GM19240 (cell line): ENCODE measurements around the gene BAIAP3.
"Not testable (repeated sequence)": the region's sequence is repeated elsewhere in the genome, so short reads cannot be mapped to it uniquely, and the experiment has no call there.

Source experiments
- DNase-seq: peaks from one replicate; pipeline ENCODE4 v3.0.0; 2011; ENCODE audit warnings: low spot score; ENCODE audit not compliant: insufficient read length

Gene BAIAP3, protein sequence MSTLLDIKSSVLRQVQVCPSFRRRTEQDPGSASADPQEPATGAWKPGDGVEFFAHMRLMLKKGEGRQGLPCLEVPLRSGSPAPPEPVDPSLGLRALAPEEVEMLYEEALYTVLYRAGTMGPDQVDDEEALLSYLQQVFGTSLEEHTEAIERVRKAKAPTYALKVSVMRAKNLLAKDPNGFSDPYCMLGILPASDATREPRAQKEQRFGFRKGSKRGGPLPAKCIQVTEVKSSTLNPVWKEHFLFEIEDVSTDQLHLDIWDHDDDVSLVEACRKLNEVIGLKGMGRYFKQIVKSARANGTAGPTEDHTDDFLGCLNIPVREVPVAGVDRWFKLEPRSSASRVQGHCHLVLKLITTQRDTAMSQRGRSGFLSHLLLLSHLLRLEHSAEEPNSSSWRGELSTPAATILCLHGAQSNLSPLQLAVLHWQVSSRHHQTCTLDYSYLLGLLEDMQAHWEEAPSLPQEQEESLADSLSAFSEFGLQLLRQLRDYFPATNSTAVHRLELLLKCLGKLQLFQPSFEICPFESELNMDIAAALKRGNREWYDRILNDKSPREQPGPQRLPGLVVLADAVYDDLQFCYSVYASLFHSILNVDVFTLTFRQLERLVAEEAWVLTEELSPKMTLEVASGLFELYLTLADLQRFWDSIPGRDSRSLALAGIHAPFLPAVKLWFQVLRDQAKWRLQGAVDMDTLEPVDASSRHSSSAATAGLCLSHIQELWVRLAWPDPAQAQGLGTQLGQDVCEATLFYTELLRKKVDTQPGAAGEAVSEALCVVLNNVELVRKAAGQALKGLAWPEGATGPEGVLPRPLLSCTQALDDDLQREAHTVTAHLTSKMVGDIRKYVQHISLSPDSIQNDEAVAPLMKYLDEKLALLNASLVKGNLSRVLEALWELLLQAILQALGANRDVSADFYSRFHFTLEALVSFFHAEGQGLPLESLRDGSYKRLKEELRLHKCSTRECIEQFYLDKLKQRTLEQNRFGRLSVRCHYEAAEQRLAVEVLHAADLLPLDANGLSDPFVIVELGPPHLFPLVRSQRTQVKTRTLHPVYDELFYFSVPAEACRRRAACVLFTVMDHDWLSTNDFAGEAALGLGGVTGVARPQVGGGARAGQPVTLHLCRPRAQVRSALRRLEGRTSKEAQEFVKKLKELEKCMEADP

DNA sequence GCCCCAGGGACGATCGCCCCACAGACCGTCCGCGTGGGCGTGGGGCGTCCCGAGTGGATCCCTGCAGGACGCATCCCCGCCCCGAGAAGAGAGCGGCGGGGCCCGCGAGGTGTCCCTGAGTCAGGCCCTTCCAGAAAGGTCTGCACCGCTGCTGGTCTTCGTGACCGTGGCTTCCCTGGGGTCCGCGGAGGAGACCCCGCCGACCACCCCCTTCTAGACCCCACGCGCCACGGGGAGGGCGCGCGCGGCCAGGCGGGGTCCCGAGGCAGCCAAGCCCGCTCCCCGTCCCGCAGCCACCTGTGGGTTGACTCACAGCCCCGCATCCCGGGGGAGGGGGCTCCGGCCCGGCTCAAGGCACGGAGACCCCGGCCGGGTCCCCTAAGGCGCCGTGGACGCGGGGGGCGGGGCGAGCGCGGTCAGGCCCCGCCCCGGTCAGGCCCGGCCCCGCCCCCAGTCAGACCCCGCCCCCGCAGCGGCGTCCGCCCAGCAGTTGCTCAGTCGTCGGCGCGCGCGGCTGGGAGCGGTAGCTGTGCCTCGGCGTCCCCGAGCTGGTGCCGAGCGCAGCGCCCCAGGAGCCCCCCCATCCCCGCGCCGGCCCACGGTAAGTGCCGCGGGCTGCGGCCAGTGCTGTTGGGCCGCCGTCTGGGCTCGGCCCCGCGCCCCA lies at the start of gene BAIAP3:
TSS of gene BAIAP3 (plus strand) at position 497 of the 664 bp plus-strand sequence. CDS start 4,905 bp downstream, outside the sequence.
- no peak for DNase-seq

DNA sequence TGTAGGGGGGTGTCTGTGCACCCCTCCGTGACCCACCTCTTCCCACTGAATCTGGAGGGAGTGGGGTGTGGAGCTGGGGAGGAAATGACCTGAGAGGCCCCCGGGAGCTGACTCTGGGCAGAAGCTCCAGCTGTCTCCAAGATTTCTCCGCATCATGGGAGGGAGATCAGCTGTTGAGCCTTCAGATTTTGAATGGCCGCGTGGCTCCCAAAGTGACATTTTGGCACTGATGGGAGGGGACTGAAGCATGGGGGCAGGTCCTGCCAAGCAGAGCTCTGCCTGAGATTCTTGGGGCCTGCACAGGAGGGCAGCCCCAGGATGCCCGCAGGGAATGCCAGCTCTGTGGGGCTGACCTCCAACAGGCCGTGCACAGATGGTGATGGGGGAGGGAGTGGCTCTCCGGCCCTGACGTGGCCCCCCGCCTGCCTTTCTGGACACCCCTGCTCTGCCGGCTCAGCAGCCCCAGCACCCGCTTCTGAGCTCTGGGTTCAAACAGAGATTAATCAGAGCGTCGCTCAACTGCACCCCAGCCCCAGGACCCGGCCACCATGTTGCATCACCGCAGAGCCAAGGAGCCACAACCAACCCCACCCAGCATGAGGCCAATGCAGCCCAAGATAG lies 49.3 kb upstream of the BAIAP3 start:
- DNase-seq: no peak

DNA sequence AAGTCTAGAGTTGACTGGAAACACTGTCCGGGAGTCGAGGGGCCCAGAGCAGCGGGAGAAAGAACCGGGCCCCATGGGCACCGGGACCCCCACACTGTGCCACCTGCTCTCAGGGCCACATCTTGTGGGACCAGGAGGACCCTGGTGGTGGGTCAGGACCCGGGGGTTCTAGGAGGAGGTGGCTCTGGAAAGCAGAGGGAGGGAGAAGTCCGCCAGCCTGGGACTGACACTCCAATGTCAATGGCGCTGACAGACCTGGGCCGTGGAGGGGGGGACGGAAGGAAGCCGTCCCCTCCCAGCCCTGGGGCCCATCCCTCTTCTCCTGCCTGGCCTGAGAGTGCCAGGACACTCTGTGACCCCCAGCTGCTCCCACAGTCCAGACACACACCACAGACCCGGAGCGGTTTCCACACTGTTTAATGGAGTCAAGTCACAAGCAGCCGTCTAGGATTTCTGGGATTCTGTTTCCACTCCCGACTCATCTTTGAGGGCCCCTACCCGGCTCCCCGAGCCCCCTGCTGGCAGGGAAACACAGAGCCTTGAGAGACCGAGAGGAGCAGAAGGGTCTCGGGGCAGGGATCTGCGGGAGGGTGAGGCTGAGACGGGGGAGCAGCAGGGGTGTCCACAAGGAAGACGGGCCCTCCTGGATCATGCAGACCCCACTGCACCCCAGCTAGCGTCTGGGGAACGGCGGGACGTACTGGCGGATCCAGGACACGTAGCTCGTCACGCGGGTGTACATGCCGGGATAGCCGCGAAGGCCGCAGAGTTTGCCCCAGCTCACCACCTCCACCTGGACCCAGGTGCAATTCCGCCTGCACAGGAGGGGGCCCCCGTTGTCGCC lies 47.6 kb upstream of the BAIAP3 start:
- no peak for DNase-seq

DNA sequence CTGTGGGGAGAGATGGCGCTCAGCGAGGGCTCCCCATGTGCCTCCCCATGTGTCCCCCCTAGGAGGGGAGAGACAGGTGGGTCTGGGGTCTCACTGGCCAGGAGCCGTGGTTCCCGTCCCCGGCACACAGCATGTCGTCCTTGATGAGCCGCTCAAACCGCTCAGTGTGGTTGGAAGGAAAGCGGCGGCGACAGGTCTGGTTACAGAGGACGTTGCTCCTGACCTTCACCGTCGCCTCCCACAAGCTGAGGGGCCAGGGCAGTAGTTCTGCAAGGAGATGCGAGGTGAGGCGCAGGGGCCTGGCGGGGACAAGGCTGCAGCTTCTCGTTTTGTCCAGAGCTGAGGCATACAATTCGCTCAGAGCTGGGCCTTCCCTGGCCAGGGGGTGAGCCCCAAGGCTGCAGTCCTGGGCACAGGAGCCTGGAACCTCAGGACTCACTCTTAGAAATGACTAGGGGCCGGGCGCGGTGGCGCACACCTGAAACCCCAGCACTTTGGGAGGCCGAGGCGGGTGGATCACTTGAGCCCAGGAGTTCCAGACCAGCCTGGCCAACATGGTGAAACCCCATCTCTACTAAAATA lies 46.8 kb upstream of the BAIAP3 start:
- no peak for DNase-seq

DNA sequence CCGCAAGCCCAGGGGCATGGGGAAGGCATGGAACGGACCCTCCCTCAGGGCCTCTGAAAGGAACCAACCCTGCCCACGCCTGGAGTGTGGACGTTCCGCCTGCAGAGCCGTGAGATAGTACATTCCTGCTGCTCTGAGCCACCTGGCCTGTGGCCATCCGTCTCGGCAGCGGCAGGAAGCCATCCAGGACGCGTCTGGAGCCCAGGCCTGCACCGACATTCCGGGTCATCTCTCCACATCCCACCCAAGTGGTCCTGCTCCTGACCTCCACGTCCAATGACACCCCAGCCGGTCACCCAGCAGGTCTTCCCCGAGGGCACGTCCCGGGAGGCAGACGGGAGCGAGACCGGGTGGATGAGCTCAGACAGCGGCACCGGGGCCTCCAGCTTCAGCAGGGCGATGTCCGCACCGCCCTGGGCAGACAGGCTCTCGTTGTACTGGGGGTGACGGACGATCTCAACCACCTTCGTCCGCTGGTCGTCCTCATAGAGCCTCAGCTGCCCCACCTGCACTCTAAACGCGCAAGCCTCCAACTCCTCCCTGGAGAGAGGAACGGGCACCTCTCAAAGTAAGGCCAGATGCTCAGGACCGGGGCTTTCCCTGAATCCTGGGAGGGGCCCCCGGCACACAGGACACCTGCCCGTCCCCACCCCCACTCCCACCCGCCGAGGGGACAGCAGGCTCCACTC lies 45.3 kb upstream of the BAIAP3 start:
- no peak for DNase-seq

DNA sequence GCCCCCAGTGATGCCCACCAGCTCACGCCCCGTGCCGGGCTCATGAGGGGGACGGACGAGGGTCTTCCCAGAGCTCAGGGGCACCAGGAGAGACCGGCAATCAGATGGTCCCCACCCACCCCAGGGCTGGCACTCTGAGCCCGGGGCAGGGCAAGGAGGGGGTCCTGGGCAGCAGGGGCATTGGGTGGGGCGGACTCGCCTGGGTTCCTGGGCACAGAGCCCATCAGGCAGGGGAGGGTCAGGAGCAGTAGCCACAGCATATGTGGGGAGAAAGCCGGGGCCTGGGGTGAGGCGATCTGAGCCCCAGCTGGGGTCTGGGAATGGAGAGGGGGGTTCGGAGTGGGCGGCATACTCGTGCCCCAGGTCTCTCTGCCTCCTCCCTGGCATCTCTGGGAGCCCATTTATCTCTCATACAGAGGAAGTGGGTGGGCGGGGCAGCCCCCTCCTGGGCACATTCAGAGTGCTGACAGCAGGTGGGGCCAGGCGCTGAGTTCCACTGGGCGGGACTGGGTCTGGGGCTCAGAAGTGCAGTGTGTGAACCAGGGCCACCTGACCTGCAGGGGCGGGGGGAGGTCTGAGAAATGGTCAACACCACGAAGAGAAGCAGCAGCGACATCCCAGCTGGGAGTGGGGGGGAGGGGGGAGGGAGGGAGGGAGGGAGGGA lies 44.5 kb upstream of the BAIAP3 start:
- DNase-seq: no peak

DNA sequence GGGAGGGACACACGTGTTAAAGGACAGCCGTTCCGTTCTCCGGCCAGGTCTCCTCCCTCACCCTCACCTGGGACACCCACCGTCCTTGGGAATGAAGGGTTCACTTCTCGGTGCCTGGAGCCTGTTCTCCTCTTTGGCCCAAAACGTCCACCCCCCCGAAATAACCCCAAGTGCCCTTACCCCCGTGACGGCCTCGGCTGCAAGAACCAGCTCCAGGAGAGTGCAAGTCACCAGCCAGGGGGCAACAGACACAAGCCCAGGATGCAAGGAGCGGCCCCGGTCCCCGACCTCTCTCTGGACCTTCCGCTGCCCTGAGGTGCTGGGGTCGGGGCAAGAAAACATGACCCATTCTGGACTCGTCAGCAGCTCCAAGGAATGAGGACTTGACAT lies 44.0 kb upstream of the BAIAP3 start:
- no peak for DNase-seq

DNA sequence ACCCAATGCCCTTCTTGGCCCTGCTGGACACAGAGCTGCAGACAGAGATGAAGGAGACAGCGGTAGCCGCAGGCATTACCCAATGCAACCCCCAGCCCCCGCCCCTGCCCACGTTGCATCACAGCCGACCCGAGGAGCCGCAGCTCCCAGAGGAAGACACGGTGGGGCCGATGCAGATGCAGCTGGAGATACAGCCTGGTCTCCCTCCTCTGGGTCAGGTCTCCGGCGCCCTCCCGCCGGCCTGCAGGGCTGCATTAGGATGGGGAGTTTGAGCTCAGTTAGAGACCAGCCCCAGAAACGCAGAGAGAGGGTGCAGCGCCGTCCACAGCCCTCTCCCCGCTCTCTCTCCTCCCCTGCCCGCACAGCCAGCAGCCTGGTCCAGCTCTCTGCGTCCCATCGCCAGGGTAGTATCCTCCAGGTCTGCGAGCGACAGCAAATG lies 43.4 kb upstream of the BAIAP3 start:
- no peak for DNase-seq

DNA sequence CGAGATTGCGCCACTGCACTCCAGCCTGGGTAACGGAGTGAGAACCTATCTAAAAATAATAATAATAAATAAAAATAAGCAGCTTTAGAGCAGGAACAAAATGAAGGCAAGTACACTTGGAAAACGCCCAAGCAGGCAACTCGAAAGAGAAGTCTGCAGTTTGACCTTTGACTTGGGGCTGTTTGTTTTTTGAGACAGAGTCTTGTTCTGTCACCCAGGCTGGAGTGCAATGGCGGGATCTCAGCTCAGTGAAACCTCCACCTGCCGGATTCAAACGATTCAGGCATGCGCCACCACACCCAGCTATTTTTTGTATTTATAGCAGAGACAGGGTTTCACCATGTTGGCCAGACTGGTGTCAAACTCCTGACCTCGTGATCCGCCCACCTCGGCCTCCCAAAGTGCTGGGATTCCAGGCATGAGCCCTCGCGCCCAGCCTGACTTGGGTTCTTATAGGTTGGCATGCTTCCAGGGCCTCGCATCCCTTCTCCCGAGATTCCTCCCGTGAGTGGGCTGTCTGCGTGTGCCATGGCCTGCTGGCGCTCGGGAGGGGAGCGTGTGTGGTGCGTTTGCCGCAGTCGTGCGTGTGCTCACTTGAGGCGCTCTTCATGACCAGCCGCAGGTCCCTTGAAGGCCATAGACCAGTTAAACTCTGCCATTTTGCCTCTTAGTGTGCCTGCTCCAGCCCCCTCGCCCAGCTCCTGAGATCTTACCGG lies 42.4 kb upstream of the BAIAP3 start:
- no peak for DNase-seq

DNA sequence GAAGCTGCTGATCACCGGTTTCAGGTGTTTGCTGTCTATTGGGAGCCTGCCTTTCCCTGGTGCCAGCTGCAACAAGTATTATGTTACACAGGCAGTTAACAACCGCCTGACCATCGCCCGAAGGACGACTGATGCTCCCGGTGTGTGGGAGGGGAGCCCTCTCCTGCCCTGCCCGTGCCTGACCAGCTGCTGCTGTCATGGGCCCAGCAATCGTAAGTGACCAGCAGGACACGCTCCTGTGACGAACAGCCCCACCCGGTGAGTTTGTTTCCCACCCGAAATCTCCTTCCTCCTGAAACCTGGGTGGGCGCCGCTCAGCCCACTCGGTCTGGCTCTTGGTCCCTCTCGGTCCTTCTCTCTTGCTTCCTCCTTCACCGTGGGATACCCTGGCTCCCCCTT lies 41.9 kb upstream of the BAIAP3 start:
- no peak for DNase-seq

DNA sequence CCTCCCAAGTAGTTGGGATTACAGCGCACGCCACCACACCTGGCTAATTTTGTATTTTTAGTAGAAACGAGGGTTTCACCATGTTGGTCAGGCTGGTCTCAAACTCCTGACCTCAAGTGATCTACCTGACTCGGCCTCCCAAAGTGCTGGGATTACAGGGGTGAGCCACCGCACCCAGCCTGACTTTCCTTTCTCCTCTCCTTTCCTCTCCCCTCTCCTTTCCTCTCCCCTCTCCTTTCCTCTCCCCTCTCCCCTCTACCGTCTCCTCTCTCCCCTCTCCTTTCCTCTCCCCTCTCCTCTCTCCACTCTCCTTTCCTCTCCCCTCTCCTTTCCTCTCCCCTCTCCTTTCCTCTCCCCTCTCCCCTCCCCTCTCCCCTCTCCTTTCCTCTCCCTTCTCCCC lies 41.2 kb upstream of the BAIAP3 start:
- not testable (repeated sequence) for DNase-seq

DNA sequence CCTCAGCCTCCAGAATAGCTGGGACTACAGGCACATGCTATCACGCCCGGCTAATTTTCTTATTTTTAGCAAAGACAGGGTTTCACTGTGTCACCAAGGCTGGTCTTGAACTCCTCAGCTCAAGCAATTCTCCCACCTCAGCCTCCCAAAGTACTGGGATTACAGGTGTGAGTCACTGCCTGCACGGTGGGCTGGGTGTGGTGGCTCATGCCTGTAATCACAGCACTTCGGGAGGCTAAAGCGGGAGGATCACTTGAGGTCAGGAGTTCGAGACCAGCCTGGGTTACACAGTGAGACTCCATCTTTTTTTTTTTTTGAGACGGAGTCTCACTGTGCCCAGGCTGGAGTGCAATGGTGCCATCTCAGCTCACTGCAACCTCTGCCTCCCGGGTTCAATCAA lies 40.6 kb upstream of the BAIAP3 start:
- not testable (repeated sequence) for DNase-seq

DNA sequence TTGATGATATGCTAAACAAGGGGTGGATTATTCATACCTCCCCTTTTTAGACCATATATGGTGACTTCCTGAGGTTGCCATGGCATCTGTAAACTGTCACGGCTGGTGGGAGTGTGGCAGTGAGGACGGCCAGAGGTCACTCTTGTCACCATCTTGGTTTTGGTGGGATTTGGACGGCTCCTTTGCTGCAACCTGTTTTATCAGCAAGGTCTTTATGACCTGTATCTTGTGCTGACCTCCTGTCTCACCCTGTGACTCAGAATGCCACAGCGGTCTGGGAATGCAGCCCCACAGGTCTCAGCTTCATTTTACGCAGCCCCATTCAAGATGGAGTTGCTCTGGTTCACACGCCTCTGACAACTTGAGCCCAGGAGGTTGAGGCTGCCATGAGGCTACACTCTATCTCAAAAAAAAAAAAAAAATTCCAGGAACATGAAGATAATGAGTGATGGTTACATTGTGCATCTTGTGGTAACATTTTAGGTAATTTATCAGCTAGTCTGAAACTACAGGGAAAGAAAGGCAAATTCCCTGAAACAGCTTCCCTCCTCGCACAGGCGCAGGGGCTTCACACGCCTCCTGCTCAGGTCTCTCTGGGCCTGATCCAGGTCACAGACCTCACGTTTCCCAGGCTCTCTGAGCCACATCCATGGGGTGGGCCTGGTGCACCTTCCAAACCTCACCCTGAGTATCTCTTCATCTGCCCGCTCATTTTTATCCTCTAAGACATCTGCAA lies 39.4 kb upstream of the BAIAP3 start:
- no peak for DNase-seq

DNA sequence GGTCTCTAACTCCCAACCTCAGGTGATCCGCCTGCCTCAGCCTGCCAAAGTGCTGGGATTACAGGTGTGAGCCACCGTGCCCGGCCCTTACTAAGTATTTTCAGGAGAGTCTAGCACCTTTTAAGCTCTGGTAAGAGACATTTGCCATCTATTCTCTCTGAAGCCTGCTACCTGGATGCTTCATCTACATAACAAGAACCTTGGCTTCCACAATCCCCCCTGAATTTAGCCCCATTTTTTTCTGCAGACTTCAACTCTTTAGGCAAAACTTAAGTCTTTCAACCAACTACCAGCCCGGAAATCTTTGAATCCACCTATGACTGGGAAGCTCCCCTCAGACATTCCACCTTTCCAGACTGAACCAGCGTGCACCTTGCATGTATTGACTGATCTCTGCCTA lies 38.0 kb upstream of the BAIAP3 start:
- no peak for DNase-seq

DNA sequence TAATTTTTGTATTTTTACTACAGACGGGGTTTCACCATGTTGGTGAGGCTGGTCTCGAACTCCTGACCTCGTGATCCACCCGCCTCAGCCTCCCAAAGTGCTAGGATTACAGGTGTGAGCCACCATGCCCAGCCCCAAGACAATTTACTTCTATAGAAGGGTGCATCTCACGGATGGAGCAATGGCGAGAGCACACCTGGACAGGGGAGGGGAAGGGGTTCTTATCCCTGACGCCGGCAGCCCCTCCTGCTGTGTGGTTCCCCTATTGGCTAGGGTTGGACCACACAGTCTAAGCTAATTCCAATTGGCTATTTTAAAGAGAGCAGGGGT lies 36.8 kb upstream of the BAIAP3 start:
- DNase-seq: not testable (repeated sequence)

DNA sequence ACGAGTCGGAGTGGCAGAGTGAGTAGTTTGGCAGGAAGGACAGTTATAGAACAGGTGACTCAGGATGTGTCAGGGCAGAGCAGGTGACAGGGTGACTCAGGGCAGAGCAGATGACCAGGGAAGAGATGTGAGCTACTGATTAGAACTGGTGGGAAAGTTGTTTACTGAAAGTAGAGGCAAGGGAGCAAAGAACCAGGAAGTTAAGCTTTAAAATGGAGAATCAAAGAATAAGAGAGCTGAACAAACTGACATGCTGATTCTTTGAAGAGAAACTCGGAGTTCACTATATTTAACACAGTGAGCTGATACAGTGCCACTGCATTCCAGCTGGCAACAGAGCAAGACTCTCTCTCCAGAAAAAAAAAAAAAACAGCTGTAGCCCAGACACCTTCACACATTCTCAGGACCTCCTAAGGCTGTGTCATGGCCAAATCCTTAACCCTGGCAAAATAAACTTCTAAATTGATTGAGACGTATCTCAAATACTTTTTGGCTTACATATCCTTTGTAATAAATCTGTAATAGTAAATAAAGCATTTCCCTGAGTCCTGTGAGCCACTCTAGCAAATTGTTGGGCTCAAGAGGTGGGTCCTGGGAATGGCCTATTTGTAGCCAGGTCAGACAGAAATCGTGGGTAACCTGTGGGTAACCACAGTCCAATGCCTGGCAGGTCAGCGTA lies 36.3 kb upstream of the BAIAP3 start:
- DNase-seq: no peak

DNA sequence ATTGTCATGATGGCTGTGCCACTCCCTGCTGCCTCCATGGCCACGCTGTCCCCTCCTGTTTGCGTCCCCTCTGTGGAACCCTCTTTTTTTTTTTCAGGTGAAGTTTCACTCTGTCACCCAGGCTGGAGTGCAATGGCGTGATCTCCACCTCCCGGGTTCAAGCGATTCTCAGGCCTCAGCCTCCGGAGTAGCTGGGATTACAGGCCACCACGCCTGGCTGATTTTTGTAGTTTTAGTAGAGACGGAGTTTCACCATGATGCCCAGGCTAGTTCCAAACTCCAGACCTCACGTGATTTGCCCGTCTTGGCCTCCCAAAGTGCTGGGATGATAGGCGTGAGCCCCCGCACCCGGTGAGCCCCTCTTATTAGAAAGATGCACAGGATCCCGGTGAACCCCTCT lies 35.0 kb upstream of the BAIAP3 start:
- DNase-seq: no peak
